ENCODE data around the gene FNDC3A.

DNA sequence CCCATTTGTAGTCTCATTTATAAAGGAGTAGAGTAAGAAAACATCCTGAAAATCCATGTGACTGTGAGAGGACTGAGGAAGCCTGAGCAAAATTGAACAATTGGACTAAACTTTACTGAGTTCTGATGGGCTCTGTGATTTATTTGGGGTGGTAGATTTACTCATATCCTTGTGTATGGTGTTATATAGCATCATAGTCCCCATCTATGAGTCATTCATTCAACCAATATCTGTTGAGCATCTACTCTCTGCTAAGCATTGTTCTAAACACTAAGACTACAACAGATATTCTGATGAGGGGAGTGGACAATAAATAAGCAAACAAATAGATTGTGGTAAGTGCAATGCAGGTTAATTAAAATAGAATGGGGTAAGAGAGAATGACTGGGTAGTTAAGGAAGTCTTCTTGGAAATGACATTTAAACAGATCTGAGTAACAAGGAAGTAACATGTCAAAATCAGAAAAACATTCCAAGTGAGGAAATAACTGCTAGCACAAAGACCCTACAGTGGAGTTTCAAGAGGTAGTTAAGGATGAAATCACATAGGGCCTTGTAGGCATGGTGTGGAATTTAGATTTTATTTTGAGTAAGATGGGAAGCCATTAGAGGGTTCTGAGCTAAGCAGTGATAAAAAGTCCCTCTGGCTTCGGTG is 208.1 kb downstream of the FNDC3A start:
- TF ChIP-seq CTCF (IDR thresholded peaks at IDR 0.05): no peak
- TF ChIP-seq POLR2A (IDR thresholded peaks at IDR 0.05): no peak
